Heart right ventricle (tissue), 16 donors: Measurements from ENCODE around the gene CST7. TPM values are rescaled to one million over a fixed set of nuclear protein-coding genes. Genes with fewer than 3 reads are reported as not detected.
"Not testable (repeated sequence)": the region's sequence is repeated elsewhere in the genome, so short reads cannot be mapped to it uniquely, and the experiment has no call there.

Experiments used
- ATAC-seq, 8 donors: fragments of 200-7000 bp; cut with Tn5 transposase; one replicate each; pipeline ENCODE4 v1.9.1; 2020; ENCODE audit warnings: mild to moderate bottlenecking in 8 of 8, moderate library complexity in 8 of 8, moderate number of reproducible peaks in 1 of 8
- DNase-seq, 2 donors: peaks; one replicate each; pipeline ENCODE4 v3.0.0-alpha.2; 2020
- H3K27ac ChIP-seq, 10 donors: fragments of 200-600 bp; sonication (generic) in 2 of 10; one replicate each; pipeline versions ENCODE4 v1.5.0 to v1.8.0; 2020 to 2022; ENCODE audit warnings: mild to moderate bottlenecking in 3 of 10
- H3K27me3 ChIP-seq, 7 donors: fragments of 200-600 bp; one replicate each; pipeline ENCODE4 v1.8.0; 2021 to 2022; ENCODE audit warnings: mild to moderate bottlenecking in 2 of 7
- H3K36me3 ChIP-seq, 9 donors: fragments of 200-600 bp; sonication (generic) in 1 of 9; one replicate each; pipeline versions ENCODE4 v1.5.0 to v1.8.0; 2020 to 2022; ENCODE audit warnings: mild to moderate bottlenecking in 2 of 9
- H3K4me1 ChIP-seq, 9 donors: fragments of 200-600 bp; sonication (generic) in 1 of 9; one replicate each; pipeline versions ENCODE4 v1.5.0 to v1.8.0; 2020 to 2022; ENCODE audit warnings: mild to moderate bottlenecking in 4 of 9
- H3K4me3 ChIP-seq, 10 donors: fragments of 200-600 bp; sonication (generic) in 2 of 10; one replicate each; pipeline versions ENCODE4 v1.5.0 to v1.8.0; 2020 to 2022; ENCODE audit warnings: mild to moderate bottlenecking in 7 of 10, moderate library complexity in 2 of 10
- H3K9me3 ChIP-seq, 11 donors: fragments of 200-600 bp in 10 of 11; sonication (generic) in 2 of 11; one replicate each; pipeline versions ENCODE4 v1.5.0 to v1.8.0; 2013 to 2022; ENCODE audit warnings: mild to moderate bottlenecking in 2 of 11, control low read depth in 1 of 11, moderate library complexity in 1 of 11
- WGBS, 2 donors: extraction: QIAGEN DNeasy Blood & Tissue Kit; methylation state at CpG; one replicate each; pipeline ENCODE4 v1.1.7; 2013; ENCODE audit warnings: inconsistent platforms in 1 of 2; 5-methylcytosine and 5-hydroxymethylcytosine counted together
- intact Hi-C, 10 donors: fragments of 100-400 bp; cut with DNase I; formaldehyde crosslinking; loops; one replicate each; pipeline versions ENCODE4 v1.11.1 to v1.14.2; 2022
- polyA plus RNA-seq, 2 donors: library from polyadenylated mRNA; stranded (reverse); fragments of 200-250 nt; gene quantifications; one replicate each; pipeline ENCODE4 v1.2.3, GENCODE V29; 2013
- total RNA-seq, 10 donors: library from RNA; stranded (reverse); fragmentation: NEBNext Ultra II Directional in 3 of 10; extraction: Animal tissue kit (Norgen Biotek cat#: 25700) in 3 of 10; gene quantifications; one replicate each; pipeline versions ENCODE4 v1.2.1 to v1.2.4, GENCODE V29; 2021 to 2023
- TF ChIP-seq, protein P1 (sequence below), 9 donors: fragments of 200-600 bp; sonication (generic) in 2 of 9; IDR thresholded peaks; one replicate each; pipeline versions ENCODE4 v1.5.0 to v1.8.0; 2021 to 2022; ENCODE audit warnings: antibody characterized with exemption in 9 of 9, mild to moderate bottlenecking in 5 of 9, moderate library complexity in 1 of 9
- donor health status: Arrhythmogenic right ventricular cardiomyopathy.
- donor health status: ischemic (EF 13 %, LVEDD 7.1; RV severe dilation, severe dysfunction).
- donor health status: healthy with polysubstance abuse.
- donor health status: DM: no; HTN: yes; CAD: no.
- donor health status: DM: no; HTN: no; CAD: no.
- donor health status: ischemic (EF 25% LVEDD 6.9; RV normal size, moderate dysfunction).
- donor health status: ischemic (EF 25% LVEDD 5.7; RV mildly dilated, moderate dysfunction).
- donor health status: healthy.
- donor health status: DM: yes; HTN: yes; CAD: no.
- donor health status: Ischemic cardiomyopathy.
- donor health status: ischemic (EF 35%, LVEDD 5.7; RV mildly dilated, moderate dysfunction).
- donor health status: nonischemic (EF 11% LVEDD 7.7; RV severe dilation, severe dysfunction).
- donor health status: DM: yes; HTN: yes; CAD: no.
- donor health status: PGD.
- donor health status: ischemic (EF 29% LVEDD 5.4; RV normal size, mild dysfunction).
- donor health status: nonischemic (EF 23%, LVEDD 6.1; RV moderate dilation, normal function).

Gene CST7
- total and polyA plus RNA-seq, 12 donors: 0.28 to 10.0 (median 1.1) TPM; not detected in 2

DNA sequence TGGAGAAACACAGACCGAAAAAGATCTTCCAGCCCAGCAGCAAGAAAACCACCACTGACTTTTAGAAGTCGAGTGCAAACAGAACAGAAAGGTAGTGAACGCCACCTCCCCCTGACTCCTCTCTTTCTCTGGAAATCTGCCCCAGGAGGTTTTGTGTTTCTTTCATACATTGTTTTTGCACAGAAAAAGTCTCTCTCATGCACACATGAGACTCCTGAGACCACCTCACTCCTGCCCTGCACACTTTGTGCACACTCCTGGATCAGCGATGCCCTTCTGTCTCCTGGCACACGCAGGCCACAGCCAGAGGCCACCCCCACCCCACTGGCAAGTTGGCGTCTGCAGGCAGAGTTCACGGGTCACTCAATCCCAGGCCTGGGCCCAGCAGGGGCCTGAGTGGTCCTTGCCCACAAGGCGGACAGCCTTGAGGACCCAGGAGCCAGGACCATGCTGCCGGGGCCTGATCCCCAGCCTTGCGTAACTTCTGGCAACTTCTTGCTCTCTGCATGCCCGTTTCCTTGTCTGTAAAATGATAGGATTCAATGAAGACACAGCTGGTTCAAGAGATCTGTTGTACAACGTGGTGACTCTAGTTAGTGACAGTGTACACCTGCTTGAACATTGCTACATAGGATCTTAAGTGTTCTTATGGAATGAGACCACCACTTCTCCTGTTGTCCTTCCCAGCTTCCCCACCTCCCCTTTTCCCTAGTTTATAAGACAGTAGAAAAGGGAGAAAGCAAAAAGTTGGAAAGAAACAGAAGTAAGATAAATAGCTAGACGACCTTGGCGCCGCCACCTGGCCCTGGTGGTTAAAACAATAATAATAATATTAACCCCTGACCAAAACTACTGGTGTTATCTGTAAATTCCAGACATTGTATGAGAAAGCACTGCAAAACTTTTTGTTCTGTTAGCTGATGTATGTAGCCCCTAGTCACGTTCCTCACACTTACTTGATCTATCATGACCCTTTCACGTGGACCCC is 30.2 kb upstream of the CST7 start:
- Histone ChIP-seq H3K4me3 (no peak overlapping the region), H3K36me3 (no peaks in the 10 kb centered on the region), H3K27me3 (peaks cover 0 to 7% (median 5%) of the 10 kb centered on the region in 7 donors), H3K27ac (peak overlapping the region in 1 of 10 donors; percentile 14), H3K9me3 (no peaks in the 10 kb centered on the region), H3K4me1 (peaks cover 0 to 12% (median 7%) of the 10 kb centered on the region in 9 donors)
- WGBS, 2 donors: 57 to 58% methylated on average over 17 of the region's 17 CpGs
- intact Hi-C loops: loop anchor here in 8 of 10 donors (2.0 to 10.0 kb wide), 10 partner anchors 612 to 984 kb away; no protein-coding TSS in a partner anchor
- ATAC-seq (peak in 1 of 8 donors; percentile 48), DNase-seq (no peak)
- TF ChIP-seq, protein P1, sequence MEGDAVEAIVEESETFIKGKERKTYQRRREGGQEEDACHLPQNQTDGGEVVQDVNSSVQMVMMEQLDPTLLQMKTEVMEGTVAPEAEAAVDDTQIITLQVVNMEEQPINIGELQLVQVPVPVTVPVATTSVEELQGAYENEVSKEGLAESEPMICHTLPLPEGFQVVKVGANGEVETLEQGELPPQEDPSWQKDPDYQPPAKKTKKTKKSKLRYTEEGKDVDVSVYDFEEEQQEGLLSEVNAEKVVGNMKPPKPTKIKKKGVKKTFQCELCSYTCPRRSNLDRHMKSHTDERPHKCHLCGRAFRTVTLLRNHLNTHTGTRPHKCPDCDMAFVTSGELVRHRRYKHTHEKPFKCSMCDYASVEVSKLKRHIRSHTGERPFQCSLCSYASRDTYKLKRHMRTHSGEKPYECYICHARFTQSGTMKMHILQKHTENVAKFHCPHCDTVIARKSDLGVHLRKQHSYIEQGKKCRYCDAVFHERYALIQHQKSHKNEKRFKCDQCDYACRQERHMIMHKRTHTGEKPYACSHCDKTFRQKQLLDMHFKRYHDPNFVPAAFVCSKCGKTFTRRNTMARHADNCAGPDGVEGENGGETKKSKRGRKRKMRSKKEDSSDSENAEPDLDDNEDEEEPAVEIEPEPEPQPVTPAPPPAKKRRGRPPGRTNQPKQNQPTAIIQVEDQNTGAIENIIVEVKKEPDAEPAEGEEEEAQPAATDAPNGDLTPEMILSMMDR (IDR thresholded peaks at IDR 0.05): peak in 1 of 9 donors; percentile 5

DNA sequence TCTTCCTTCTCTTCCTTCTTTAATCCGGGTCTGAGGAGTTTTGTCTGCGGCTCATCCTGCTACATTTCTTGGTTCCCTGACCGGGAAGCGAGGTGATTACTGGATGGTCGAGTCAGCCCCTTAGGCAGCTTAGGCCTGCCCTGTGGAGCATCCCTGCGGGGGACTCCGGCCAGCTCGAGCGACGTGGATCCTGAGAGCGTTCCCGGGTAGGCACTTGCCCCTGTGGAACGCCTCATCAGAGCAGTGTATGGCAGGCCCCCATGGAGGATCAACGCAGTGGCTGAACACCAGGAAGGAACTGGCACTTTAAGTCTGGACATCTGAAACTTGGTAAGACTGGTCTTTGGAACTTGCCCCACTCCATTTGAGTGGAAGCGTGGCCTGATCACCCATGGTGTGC is 29.4 kb upstream of the CST7 start:
- H3K4me3 ChIP-seq, H3K9me3 ChIP-seq, H3K27ac ChIP-seq, DNase-seq, H3K27me3 ChIP-seq, ATAC-seq, H3K36me3 ChIP-seq: not testable (repeated sequence)
- intact Hi-C loops: loop anchor here in 8 of 10 donors (2.0 to 10.0 kb wide), 10 partner anchors 612 to 985 kb away; no protein-coding TSS in a partner anchor
- WGBS, 2 donors: 86 to 87% methylated on average over 15 of the region's 15 CpGs
- peaks cover 0 to 12% (median 7%) of the 10 kb centered on the region in 9 donors for H3K4me1 ChIP-seq

DNA sequence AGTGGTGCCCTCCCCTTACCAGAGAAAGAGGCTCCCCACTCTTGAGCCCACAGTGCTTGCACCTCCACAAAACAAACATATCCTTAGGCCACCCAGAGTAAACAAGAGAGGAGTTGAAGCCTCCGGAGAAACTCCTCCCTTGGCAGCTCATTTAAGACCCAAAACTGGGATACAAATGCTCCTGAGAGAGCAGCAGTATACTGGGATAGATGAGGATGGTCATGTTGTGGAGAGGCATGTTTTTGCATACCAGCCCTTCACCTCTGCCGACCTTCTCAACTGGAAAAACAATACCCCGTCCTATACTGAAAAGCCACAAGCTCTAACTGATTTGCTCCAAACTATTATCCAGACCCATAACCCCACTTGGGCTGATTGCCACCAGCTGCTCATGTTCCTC is 28.4 kb upstream of the CST7 start:
- H3K36me3 ChIP-seq, H3K27ac ChIP-seq, H3K4me3 ChIP-seq, ATAC-seq, H3K27me3 ChIP-seq, H3K9me3 ChIP-seq, DNase-seq, intact Hi-C loops: not testable (repeated sequence)
- H3K4me1 ChIP-seq: peaks cover 0 to 12% (median 7%) of the 10 kb centered on the region in 9 donors
- 64 to 88% methylated on average over 3 of the region's 3 CpGs for WGBS, 2 donors

DNA sequence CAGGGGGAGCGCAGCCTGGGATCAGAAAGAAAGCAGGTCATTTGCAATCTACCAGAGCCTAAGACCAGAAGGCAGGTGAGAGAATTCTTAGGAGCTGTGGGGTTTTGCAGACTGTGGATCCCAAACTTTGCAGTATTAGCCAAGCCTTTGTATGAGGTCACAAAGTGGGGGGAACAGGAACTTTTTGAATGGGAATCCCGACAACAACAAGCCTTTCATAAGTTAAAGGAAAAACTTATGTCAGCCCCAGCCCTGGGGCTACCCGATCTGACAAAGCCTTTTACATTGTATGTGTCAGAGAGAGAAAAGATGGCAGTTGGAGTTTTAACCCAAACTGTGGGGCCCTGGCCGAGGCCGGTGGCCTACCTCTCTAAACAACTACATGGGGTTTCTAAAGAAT is 19.8 kb upstream of the CST7 start:
- H3K9me3 ChIP-seq, DNase-seq, H3K36me3 ChIP-seq, H3K4me3 ChIP-seq, H3K27me3 ChIP-seq, ATAC-seq, intact Hi-C loops, H3K27ac ChIP-seq: not testable (repeated sequence)
- peaks cover 0 to 21% (median 0%) of the 10 kb centered on the region in 9 donors for H3K4me1 ChIP-seq
- 82 to 88% methylated on average over 5 of the region's 5 CpGs for WGBS, 2 donors

DNA sequence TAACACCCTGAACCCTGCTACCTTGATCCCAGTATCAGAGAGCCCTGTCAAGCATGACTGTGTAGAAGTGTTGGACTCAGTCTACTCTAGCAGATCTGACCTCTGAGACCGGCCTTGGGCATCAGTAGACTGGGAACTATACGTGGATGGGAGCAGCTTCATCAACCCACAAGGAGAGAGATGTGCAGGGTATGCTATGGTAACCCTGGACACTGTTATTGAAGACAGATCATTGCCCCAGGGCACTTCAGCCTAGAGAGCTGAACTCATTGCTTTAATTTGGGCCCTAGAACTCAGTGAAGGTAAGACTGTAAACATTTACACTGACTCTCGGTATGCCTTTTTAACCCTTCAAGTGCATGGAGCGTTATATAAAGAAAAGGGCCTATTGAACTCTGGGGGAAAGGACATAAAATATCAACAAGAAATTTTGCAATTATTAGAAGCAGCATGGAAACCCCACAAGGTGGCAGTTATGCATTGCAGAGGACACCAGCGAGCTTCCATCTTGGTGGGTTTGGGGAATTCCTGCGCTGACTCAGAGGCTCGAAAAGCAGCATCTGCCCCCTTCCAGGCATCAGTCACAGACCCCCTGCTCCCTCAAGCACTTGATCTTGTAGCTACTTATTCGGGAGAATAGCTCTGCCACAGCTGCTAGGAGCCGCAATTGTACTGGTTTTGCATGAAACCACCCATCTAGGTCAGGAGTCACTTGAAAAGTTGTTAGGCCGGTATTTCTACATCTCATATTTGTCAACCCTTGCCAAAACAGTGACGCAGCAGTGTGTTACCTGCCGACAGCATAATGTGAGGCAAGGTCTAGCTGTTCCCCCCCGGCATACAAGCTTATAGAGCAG is 19.0 kb upstream of the CST7 start:
- WGBS, 2 donors: 69 to 70% methylated on average over 13 of the region's 13 CpGs
- TF ChIP-seq, protein P1 (IDR thresholded peaks at IDR 0.05): peak in 1 of 9 donors; percentile 4
- H3K4me3 ChIP-seq, ATAC-seq, H3K27me3 ChIP-seq, DNase-seq, H3K27ac ChIP-seq, H3K9me3 ChIP-seq, intact Hi-C loops, H3K36me3 ChIP-seq: not testable (repeated sequence)
- H3K4me1 ChIP-seq: peaks cover 0 to 21% (median 0%) of the 10 kb centered on the region in 9 donors
